ENCODE measurements around the gene TMEM174. TPM values are rescaled to one million over a fixed set of nuclear protein-coding genes. Genes with fewer than 3 reads are reported as not detected.
"Not testable (repeated sequence)": the region's sequence is repeated elsewhere in the genome, so short reads cannot be mapped to it uniquely, and the experiment has no call there.

TMEM174 gene
- total RNA-seq, 1 donor from 2014 or later, result 0.15 TPM

DNA sequence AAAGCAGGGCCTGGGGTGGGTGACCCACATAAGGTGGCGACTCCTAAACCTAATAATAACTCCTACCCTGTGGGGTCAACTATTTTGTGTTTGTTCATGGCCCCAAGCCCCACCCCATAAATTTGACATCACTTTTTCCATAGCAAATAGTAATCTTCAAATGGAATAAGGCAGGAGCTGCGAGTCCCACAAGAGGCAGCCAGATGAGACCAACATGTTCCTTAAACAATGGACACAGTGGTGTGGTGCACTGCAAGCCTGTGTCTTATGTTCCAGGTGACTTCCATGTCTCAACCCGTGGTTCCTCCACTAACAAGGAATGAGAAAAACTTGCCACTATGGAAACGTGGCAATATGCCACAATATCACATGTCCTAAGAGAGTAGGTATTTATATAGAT, 20.6 kb downstream of the TMEM174 start:
- DNase-seq (ENCODE audit: low read depth), result no peak

DNA sequence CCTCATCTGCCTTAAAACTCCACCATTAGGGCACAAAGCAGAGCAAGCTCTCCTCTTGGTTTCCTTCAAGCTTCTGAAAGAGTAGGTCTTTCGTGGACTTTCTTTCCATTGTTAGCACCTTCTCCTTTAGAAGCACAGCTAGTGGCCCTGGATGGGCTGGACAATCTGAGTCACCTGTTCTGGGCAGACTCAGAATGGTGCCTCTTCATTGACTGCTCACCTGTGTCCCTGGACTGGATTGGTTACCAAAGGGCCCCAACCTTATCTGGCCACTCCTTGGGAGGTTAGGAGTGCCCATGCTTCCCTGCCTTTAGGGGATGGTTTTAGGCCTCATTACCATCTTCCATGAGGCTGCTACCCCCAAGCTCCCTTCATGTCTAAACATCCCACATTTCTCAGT, 23.2 kb downstream of the TMEM174 start:
- no peak for DNase-seq (ENCODE audit: low read depth)

DNA sequence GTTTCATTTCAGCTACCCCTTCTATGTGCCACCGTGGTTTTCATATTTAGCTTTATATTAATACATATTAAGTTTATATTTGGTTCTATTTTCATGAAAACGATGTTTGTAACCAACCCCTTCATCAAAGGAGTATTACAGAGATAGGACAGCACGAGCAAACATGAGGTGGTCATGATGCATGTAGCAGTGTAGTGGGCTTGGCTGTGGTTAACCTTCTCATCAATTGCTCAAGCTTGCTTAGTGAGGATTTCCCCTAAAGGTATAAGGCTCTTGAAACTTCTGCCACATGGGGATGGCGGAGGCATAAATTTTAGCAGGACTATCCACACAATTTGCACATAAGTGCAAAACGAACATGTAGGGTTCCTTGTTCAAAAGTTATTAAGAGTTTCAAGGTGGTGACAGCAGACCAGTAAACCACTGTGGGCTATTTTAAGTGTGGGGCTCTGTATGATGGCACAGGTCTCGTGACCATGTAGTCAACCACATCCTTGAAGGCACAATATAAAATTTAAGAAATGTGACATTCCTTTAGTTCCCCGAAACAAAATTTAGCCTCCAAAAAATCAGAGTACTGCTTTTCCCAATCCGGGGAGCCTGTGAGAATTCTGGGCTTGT, 24.8 kb downstream of the TMEM174 start:
- no peak for DNase-seq (ENCODE audit: low read depth)

- no peak for DNase-seq (ENCODE audit: low read depth)
Observed at GRCh38 chr5:73198833-73199592, 26.0 kb downstream of the TMEM174 start.

- no peak for DNase-seq (ENCODE audit: low read depth)
Observed at GRCh38 chr5:73199671-73200070, 26.7 kb downstream of the TMEM174 start.

DNA sequence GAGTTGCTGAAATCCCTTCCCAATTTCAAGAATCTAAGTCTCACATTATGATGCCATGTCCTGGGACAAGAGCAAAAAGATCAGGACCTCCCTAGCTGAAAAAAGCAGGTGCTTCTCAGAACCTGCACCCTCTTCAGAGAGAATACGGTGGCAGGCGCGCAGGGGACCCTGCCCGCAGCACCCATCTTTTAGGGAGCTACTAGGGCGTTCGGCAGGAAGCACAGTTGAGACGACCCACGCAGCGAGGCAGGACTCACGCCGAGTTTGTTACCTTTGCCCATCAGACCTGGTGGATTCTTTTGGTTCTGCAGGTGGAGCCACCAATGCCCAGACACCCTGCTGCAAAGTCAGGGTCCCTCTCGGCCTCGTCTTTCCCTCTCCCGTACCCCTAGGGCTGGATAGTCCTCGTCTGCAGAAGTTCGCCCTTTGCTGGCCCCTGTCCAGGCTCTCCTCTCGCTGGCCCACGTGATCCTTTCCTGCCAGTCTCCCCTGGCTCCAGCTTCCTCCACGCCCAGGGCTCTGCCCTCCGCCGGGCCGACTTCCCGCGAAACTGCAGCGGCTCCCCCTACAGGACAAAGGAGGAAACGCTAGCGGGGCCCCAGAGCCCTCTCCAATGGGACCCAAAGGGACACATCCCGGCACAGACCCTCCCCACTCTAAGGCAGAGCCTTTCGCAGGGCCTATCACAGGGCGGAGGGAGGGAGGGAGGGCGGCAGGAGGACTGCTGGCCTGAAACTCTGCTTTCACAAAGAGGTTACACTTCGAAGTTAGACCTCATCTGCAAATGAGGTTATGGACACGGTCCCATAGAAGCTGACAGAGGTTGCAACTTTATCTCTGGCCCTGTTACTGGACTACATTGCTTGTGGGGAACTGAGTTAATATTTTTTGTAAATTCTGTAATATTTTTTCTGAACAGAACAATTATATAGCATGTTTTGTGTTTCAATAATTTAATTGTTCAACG, 28.8 kb downstream of the TMEM174 start:
- DNase-seq (ENCODE audit: low read depth), result peak; percentile 72

DNA sequence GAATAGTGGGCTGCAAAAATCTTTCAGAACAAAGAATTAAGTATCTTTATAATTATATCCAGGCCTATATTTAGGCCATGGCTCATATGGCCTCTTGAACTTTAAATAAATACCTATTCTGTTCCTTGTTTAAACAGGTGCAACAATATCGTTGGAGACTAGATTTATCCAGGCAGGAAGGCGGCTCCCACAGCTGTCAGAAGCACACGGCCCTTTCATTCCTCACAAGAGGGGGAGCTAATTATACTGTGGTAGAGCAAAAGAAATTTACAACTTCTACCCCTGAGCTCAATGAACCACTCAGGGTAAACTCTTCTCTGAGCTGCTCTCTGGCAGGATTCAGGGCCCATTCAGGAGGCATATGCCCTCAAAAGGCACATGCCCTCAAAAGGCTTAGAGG, 31.3 kb downstream of the TMEM174 start:
- DNase-seq (ENCODE audit: low read depth), result no peak

- no peak for DNase-seq (ENCODE audit: low read depth)
Observed at GRCh38 chr5:73204733-73205132, 31.7 kb downstream of the TMEM174 start.

DNA sequence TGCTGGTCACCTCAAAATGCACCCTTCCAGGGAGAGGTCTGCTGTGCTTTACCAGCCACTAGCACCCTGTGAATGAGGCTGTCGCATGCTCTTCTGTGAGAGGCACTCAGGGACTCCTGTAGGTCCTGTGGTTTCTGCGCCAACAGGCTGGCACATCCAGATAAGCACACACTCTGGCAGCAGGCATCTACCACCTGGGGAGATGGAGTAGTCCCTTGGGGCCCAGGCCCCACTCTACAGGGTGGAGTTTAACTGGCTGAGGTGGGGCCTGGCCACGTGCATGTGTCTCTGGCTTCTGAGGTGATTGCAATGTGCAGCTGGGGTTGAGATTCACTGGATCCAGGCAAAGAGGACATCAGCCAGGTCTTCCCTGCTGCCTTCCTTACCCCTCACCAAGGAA, 32.3 kb downstream of the TMEM174 start:
- DNase-seq (ENCODE audit: low read depth), result no peak

GRCh38 chr5:73207239-73207638, 34.2 kb downstream of the TMEM174 start:
- DNase-seq (ENCODE audit: low read depth), result not testable (repeated sequence)

DNA sequence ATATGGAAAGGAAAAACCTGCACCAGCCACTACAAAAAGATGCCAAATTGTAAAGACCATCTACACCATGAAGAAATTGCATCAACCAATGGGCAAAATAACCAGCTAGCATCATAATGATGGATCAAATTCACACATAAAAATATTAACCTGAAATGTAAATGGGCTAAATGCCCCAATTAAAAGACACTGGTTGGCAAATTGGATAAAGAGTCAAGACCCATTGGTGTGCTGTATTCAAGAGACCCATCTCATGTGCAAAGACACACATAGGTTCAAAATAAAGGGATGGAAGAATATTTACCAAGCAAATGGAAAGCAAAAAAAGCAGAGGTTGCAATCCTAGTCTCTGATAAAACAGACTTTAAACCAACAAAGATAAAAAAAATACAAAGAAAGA, 36.1 kb downstream of the TMEM174 start:
- DNase-seq (ENCODE audit: low read depth), result not testable (repeated sequence)

GRCh38 chr5:73212693-73213092, 39.7 kb downstream of the TMEM174 start:
- DNase-seq (ENCODE audit: low read depth), result not testable (repeated sequence)

- DNase-seq (ENCODE audit: low read depth), result peak; percentile 94
Observed at GRCh38 chr5:73213566-73213998, 40.6 kb downstream of the TMEM174 start.

DNA sequence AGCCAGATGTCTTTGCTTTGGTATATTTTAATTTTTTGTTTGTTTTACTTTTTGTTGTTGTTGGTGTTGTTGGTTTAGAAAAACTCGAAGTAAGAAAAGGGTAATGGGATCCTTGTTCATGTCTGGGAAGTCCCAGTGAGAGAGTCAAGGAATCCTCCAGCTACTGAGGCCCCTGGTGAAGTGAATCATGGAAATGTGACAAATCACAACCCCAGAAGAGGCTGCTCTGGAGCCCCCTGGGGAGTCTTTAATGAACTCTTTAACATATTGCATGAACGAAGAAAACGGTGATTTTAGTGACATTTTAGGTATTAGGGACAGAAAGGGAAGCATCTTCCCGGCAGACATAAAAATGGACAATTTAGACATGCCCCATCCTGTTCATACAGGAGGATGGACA, 41.3 kb downstream of the TMEM174 start:
- DNase-seq (ENCODE audit: low read depth), result no peak

DNA sequence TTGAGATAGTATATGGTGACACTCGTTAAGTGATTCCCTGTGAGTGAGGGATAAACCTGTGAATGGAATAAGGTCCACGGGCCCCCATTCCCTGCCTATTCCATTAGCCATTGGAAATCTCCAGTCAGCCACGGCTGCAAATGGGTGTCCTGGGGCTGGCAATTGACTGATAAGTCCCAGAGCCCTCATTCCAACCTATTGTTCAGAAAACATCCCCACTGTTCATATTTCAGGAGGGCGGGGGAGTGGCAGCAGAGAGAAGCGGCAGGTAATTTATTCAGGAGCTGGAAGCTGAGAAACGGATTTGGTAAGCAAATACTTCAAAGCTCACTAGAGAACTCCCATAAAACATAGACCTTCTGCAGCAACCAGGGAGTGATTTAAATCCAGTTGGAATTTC, 42.0 kb downstream of the TMEM174 start:
- DNase-seq (ENCODE audit: low read depth), result no peak

DNA sequence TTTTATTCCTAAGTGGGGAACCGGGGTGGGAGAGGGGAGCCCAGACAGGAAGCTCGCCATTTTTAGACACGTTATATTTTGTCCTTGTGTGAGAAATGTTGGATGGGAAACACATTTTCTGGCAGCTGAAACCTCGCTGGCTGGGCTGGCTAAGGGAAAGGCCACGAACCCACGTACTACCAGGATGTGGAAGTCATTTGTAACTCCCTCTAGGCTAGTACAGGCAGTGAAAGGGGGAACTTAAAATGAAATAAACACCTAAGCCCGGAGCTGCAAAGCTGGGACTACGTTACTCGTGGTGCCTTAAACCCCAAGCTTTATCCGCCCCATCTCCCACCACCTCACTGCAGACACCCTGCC, 42.5 kb downstream of the TMEM174 start:
- no peak for DNase-seq (ENCODE audit: low read depth)

DNA sequence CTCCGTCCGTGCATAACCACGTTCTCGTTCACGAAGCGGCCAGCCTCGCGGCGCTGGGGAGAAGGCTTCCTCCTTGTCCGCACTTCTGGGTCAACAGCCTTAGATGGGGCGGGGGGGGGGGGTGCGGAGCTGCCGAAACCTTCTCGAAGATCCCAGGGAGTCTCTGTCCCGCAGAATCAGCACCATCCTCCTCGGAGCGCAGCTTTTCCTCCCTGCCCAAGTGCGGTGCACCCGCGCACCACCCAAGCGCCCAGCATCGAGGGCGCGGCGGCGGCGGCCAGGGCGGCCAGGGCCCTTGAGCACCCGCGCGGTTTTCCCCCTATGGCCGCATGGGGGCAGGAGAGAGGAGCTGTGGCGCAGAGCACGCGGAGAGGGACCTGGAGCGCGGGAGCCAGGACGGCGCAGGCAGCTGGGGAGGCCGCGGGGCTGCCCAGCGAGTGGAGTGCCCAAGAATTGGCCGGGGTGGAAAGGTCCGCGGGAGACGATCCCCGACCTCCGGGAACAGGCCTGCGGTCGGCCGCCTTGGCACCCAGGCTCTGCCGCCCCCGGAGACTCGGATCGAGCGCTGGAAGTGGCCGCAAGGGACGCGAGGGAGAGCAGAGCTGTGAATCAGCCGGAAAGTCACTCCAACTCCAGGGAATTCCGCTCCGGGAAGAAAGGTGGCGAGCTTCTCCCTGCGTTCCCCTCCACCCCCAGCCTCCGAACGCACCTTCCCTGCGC, 43.1 kb downstream of the TMEM174 start:
- DNase-seq (ENCODE audit: low read depth), result peak; percentile 55

DNA sequence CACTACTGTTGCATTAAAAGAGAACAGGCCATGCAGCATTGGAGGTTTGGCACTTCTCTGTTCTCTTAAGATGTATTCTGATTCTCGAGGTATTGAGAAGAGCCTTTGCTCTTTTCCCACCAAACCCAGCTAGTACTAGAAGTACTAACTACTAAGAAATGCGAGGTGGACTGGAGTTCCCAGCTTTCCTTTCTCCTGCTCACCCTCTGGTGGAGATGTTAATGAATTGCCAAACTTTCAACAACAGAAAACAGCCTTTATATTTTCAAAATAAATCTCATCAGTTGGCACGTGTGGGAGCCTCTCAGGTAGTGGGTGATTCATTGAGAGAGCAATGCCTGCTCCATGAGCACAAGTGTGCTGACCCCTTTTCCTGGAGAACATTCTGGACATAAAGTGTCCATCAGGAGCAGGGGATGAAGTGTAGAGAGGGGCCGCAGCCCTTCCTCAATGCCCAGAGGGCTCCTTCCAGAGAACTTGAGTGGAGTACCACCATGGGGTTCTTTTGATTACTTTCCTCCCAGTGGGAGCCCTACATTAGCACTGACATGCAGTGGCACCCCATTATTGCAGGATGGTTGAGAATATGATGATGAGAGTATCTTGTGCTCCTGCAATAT, 45.7 kb downstream of the TMEM174 start:
- peak; percentile 72 for DNase-seq (ENCODE audit: low read depth)

GRCh38 chr5:73219336-73219735, 46.3 kb downstream of the TMEM174 start:
- not testable (repeated sequence) for DNase-seq (ENCODE audit: low read depth)

DNA sequence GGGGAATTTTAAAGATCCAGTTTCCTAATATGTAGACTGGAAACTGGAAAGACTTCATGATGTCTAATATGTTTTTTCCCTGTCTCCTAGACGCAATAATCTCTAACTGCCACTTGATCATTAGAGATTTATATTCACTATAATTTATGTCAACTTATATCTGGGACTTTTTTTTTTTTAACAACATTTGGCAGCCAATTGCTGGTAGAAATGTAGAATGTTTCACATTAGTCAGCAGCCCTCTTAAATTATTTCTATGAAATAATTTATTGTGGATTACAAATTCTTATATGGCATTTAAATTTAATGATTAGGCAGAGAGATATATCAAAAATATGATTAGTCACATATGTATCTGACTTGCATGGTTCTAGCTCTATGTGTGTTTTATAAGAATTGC, 48.2 kb downstream of the TMEM174 start:
- DNase-seq (ENCODE audit: low read depth), result no peak

DNA sequence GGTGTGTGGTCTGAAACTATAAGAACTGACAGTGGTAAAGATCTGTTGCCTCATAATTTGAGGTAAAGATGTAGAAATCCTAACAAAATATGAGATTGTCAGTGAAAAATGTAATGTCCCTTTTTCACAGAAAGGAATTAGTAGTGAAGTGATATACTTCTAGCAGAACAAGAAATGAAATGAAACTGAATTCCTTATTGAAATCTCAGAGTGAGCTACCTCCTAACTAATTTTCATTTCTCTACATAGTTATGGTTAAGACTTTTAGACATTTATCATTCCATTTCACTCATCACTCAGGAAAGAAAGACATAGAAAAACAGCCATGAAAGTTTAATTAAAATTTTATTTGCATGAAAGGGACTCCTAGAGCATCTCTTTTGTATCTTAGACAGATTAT, 48.7 kb downstream of the TMEM174 start:
- no peak for DNase-seq (ENCODE audit: low read depth)
